ENCODE results near the gene GAS2. TPM values are rescaled to one million over a fixed set of nuclear protein-coding genes. Genes with fewer than 3 reads are reported as not detected.

The GAS2 gene
- total RNA-seq, 4 donors from 2014 or later = 0.54 to 2.1 (median 1.2) TPM

GRCh38 chr11:22851477-22851876, 185.1 kb downstream of the GAS2 start:
- TF ChIP-seq, protein P1, sequence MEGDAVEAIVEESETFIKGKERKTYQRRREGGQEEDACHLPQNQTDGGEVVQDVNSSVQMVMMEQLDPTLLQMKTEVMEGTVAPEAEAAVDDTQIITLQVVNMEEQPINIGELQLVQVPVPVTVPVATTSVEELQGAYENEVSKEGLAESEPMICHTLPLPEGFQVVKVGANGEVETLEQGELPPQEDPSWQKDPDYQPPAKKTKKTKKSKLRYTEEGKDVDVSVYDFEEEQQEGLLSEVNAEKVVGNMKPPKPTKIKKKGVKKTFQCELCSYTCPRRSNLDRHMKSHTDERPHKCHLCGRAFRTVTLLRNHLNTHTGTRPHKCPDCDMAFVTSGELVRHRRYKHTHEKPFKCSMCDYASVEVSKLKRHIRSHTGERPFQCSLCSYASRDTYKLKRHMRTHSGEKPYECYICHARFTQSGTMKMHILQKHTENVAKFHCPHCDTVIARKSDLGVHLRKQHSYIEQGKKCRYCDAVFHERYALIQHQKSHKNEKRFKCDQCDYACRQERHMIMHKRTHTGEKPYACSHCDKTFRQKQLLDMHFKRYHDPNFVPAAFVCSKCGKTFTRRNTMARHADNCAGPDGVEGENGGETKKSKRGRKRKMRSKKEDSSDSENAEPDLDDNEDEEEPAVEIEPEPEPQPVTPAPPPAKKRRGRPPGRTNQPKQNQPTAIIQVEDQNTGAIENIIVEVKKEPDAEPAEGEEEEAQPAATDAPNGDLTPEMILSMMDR (IDR thresholded peaks at IDR 0.05) = no peak
- no peak for TF ChIP-seq POLR2A (IDR thresholded peaks at IDR 0.05)
- H3K4me3 ChIP-seq (ENCODE audit: low read depth, poor library complexity, severe bottlenecking) = no peak overlapping the region
- intact Hi-C loops (cut with DNase I; ENCODE audit: low total_unique reads) = no loop called here
- DNase-seq (ENCODE audit: low spot score in 2 of 2) = no peak

- 81 to 86% methylated on average over 6 of the region's 6 CpGs for WGBS, 2 donors
- no peak overlapping the region for H3K4me3 ChIP-seq (ENCODE audit: low read depth, poor library complexity, severe bottlenecking)
- intact Hi-C loops (cut with DNase I; ENCODE audit: low total_unique reads) = no loop called here
- TF ChIP-seq, protein P1 (IDR thresholded peaks at IDR 0.05) = no peak
- no peak for TF ChIP-seq POLR2A (IDR thresholded peaks at IDR 0.05)
- DNase-seq (ENCODE audit: low spot score in 2 of 2) = no peak
These were observed 193.3 kb downstream of the GAS2 start for GRCh38 chr11:22859756-22860155.

DNA sequence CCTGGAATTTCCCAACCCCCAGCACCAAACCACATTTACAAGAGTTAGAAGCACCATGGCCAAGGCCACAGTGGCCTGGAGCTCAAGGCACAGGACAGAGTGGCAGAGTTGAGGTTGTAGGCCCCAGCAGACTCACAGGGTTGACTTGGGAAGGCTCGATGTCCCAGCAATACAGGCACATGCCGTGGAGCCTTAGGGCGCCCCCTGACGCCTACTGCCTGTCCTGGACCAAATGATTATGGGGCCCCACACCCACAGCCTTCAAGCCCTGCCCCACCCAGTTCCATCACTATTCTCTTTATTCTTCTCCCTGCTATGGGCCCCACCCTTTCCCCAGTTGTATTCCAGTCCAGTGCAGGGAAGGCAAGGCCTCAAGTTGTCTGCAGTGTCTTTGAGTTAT, 193.8 kb downstream of the GAS2 start, which contains the start of gene CCDC179:
TSS of gene CCDC179 (minus strand) at position 234 of the 400 bp plus-strand sequence. CDS start at position 181, 53 bp downstream.
- DNase-seq (ENCODE audit: low spot score in 2 of 2) = no peak
- TF ChIP-seq, protein P1 (IDR thresholded peaks at IDR 0.05) = no peak
- no peak for TF ChIP-seq POLR2A (IDR thresholded peaks at IDR 0.05)
- WGBS, 2 donors = 92 to 96% methylated on average over 4 of the region's 4 CpGs
- H3K4me3 ChIP-seq (ENCODE audit: low read depth, poor library complexity, severe bottlenecking) = no peak within 1 kb of the TSS
- intact Hi-C loops (cut with DNase I; ENCODE audit: low total_unique reads) = no loop called here

Other genes starting within 250 kb of the GAS2 start
- 10 to 100 TPM in 1 of 4 donors, 1 to 10 TPM in 3; 6.6 to 12.6 (median 8.6) TPM for gene FANCF, start 40.8 kb upstream of the GAS2 start, total RNA-seq
- gene SVIP, start 163.2 kb downstream of the GAS2 start, total RNA-seq = 10 to 100 TPM in 1 of 4 donors, 1 to 10 TPM in 3; 7.5 to 16.2 (median 9.5) TPM
- not detected for gene CCDC179, start 193.9 kb downstream of the GAS2 start, total RNA-seq